Measurements from ENCODE around the gene WDR36. TPM values are rescaled to one million over a fixed set of nuclear protein-coding genes. Genes with fewer than 3 reads are reported as not detected.

The WDR36 gene
- total and polyA plus RNA-seq, 10 of the 15 experiments (the other 5 are each of a cell fraction or from before 2014, with no cell fraction given) = 13.3 to 61.8 (median 47.0) TPM

- Histone ChIP-seq H3K79me2 (ENCODE audit: control insufficient read depth, insufficient read depth, low read length) (no peaks in the 10 kb centered on the region), H3K4me2 (ENCODE audit: control insufficient read depth, insufficient read depth) (no peak overlapping the region), H3K4me3 (no peak overlapping the region), H2AFZ (ENCODE audit: control insufficient read depth, low read depth, low read length) (no peak overlapping the region), H3K4me1 (ENCODE audit: control insufficient read depth, insufficient read depth, low read length) (no peaks in the 10 kb centered on the region), H3K9ac (ENCODE audit: control insufficient read depth, insufficient read depth, low read length) (no peak overlapping the region), H3K27ac (ENCODE audit: control insufficient read depth, insufficient read depth) (no peak overlapping the region), H3K36me3 (ENCODE audit: control insufficient read depth in 2 of 2, insufficient read depth in 2 of 2, low read length in 1 of 2) (peaks cover 3 to 13% of the 10 kb centered on the region in 2 experiments; a peak in 3 of 4 replicates), H3K27me3 (replicated peaks in 1 of 2; ENCODE audit: control insufficient read depth in 2 of 2, insufficient read depth in 2 of 2, low read length in 1 of 2) (no peaks in the 10 kb centered on the region), H3K9me3 (replicated peaks; ENCODE audit: control insufficient read depth, insufficient read depth, low read length) (no peaks in the 10 kb centered on the region), H4K20me1 (ENCODE audit: control insufficient read depth, insufficient read depth) (no peaks in the 10 kb centered on the region)
- ATAC-seq = no peak
- ChIA-PET CTCF (interaction anchor here (1.4 kb wide), 1 partner anchor 9 kb away, joined by 3 read pairs; no protein-coding TSS in a partner anchor), SMC1A (ENCODE audit: uncharacterized antibody, unreplicated experiment) (interaction anchor here (0.7 to 1.2 kb wide), 2 partner anchors 8 to 23 kb away, joined by 3 to 5 read pairs; no protein-coding TSS in a partner anchor), POLR2A (no interaction called here), RAD21 (ENCODE audit: unreplicated experiment) (interaction anchor here (1.3 kb wide), 1 partner anchor 25 kb away, joined by 3 read pairs; no protein-coding TSS in a partner anchor)
- DNase-seq (ENCODE audit: low read depth, low spot score) = no peak
- intact Hi-C loops (cut with micrococcal nuclease; ENCODE audit: unreplicated experiment) = no loop called here
- in situ Hi-C loops (cut with MboI) = no loop called here
- 100% methylated on average over 1 of the region's 1 CpG for WGBS (ENCODE audit: insufficient coverage, insufficient replicate concordance, low lambda C conversion rate, missing lambda C conversion rate)
- BruUV-seq (replicated peaks) = no TSS peak
- FAIRE-seq = no peak
- TF ChIP-seq WRNIP1 (IDR thresholded peaks at IDR 0.05; ENCODE audit: borderline replicate concordance, low read depth, low read length) = no peak
- no peak for TF ChIP-seq SRF (IDR thresholded peaks at IDR 0.05; ENCODE audit: low read depth in 2 of 2, low read length in 2 of 2)
- no peak for TF ChIP-seq PBX3 (IDR thresholded peaks at IDR 0.05; ENCODE audit: insufficient replicate concordance, low read depth, low read length)
- no peak for TF ChIP-seq SKIL (IDR thresholded peaks at IDR 0.05; ENCODE audit: low read depth, poor library complexity, severe bottlenecking)
- no peak for TF ChIP-seq ATF2 (IDR thresholded peaks at IDR 0.05; ENCODE audit: low read length)
- no peak for TF ChIP-seq NFYA (IDR thresholded peaks at IDR 0.05; ENCODE audit: borderline replicate concordance, low read depth, low read length)
- no peak for TF ChIP-seq CTCF (IDR thresholded peaks at IDR 0.05 in 2 of 3, conservative IDR thresholded peaks at IDR 0.05 in 1 of 3; ENCODE audit: control insufficient read depth in 2 of 3, extremely low read depth in 1 of 3, insufficient read depth in 1 of 3, low read depth in 3 of 3, low read length in 3 of 3)
- no peak for TF ChIP-seq NFIC (IDR thresholded peaks at IDR 0.05; ENCODE audit: low read depth, low read length)
- no peak for TF ChIP-seq USF2 (IDR thresholded peaks at IDR 0.05; ENCODE audit: borderline replicate concordance, low read depth, low read length)
- no peak for TF ChIP-seq ZNF207 (IDR thresholded peaks at IDR 0.05; ENCODE audit: borderline replicate concordance)
- no peak for TF ChIP-seq YY1 (IDR thresholded peaks at IDR 0.05; ENCODE audit: low read depth, low read length)
- TF ChIP-seq POU2F2 (IDR thresholded peaks at IDR 0.05; ENCODE audit: borderline replicate concordance, low read depth, low read length) = no peak
- no peak for TF ChIP-seq RAD51 (IDR thresholded peaks at IDR 0.05)
- TF ChIP-seq NRF1 (conservative IDR thresholded peaks at IDR 0.05; ENCODE audit: low read depth, low read length) = no peak
- no peak for TF ChIP-seq TBL1XR1 (IDR thresholded peaks at IDR 0.05; ENCODE audit: low read depth, low read length)
Measured at GRCh38 chr5:111117136-111117535, 25.0 kb downstream of the WDR36 start.

Data from GM12878 (cell line).